GM19452 (cell line): ENCODE data around the gene ITPR2.

Experiments used
- ATAC-seq: cut with Tn5 transposase; IDR thresholded peaks from one replicate; pipeline ENCODE4 v1.9.1; 2021; ENCODE audit not compliant: unreplicated experiment

The ITPR2 gene

GRCh38 chr12:26825459-26826016 lies 7.5 kb downstream of the ITPR2 start:
- ATAC-seq: no peak

- ATAC-seq: no peak
Observed at GRCh38 chr12:26823390-26823789, 9.6 kb downstream of the ITPR2 start.

- ATAC-seq: no peak
Observed at GRCh38 chr12:26822026-26822425, 11.0 kb downstream of the ITPR2 start.

GRCh38 chr12:26821212-26821701 lies 11.7 kb downstream of the ITPR2 start:
- ATAC-seq: no peak

GRCh38 chr12:26818636-26819035 lies 14.4 kb downstream of the ITPR2 start:
- ATAC-seq: no peak

GRCh38 chr12:26818201-26818600 lies 14.8 kb downstream of the ITPR2 start:
- no peak for ATAC-seq

GRCh38 chr12:26817183-26817591 lies 15.8 kb downstream of the ITPR2 start:
- ATAC-seq: peak; percentile 74

GRCh38 chr12:26813812-26814211 lies 19.2 kb downstream of the ITPR2 start:
- no peak for ATAC-seq

- no peak for ATAC-seq
Observed at GRCh38 chr12:26810330-26810729, 22.7 kb downstream of the ITPR2 start.

- ATAC-seq: no peak
Observed at GRCh38 chr12:26809611-26810285, 23.2 kb downstream of the ITPR2 start.

- no peak for ATAC-seq
Observed at GRCh38 chr12:26808766-26809476, 24.1 kb downstream of the ITPR2 start.

GRCh38 chr12:26807292-26807691 lies 25.7 kb downstream of the ITPR2 start:
- ATAC-seq: no peak

- ATAC-seq: no peak
Observed at GRCh38 chr12:26806556-26806955, 26.4 kb downstream of the ITPR2 start.

- no peak for ATAC-seq
Observed at GRCh38 chr12:26805401-26805971, 27.5 kb downstream of the ITPR2 start.

- ATAC-seq: no peak
Observed at GRCh38 chr12:26803552-26803951, 29.4 kb downstream of the ITPR2 start.

- no peak for ATAC-seq
Observed at GRCh38 chr12:26801486-26801885, 31.5 kb downstream of the ITPR2 start.

- no peak for ATAC-seq
Observed at GRCh38 chr12:26800858-26801257, 32.1 kb downstream of the ITPR2 start.

GRCh38 chr12:26800347-26800746 lies 32.6 kb downstream of the ITPR2 start:
- ATAC-seq: no peak

GRCh38 chr12:26799741-26800140 lies 33.3 kb downstream of the ITPR2 start:
- ATAC-seq: no peak

- no peak for ATAC-seq
Observed at GRCh38 chr12:26798640-26799039, 34.4 kb downstream of the ITPR2 start.

- ATAC-seq: no peak
Observed at GRCh38 chr12:26798023-26798422, 35.0 kb downstream of the ITPR2 start.

- ATAC-seq: no peak
Observed at GRCh38 chr12:26795910-26796309, 37.1 kb downstream of the ITPR2 start.
